K562 (cell line): ENCODE results near the gene KAZN. TPM values are rescaled to one million over a fixed set of nuclear protein-coding genes. Genes with fewer than 3 reads are reported as not detected.

Source experiments
- ATAC-seq: fragments of 200-7000 bp; cut with Tn5 transposase; 3 replicates; pipeline ENCODE4 v1.9.1; 2020; ENCODE audit warnings: moderate library complexity
- BruUV-seq: library from RNA; stranded (reverse); fragments of 400-500 nt; replicated peaks from 2 replicates; lab custom pipeline; 2021; lab: Mats Ljungman, UMichigan
- CTCF ChIA-PET: fragments of 300-600 bp; formaldehyde crosslinking; extraction: SDS; loops from one replicate; lab custom pipeline; 2021; ENCODE audit warnings: low intra/inter-chr PET ratio; lab: Yijun Ruan, JAX
- POLR2A ChIA-PET: fragments of 300-600, 350-650 bp; sonication (Branson Sonifier 250); formaldehyde crosslinking; extraction: SDS; loops from one replicate; lab custom pipeline; 2021; ENCODE audit warnings: antibody characterized with exemption, inconsistent platforms; lab: Yijun Ruan, JAX
- DNase-seq, 4 experiments: peaks; one replicate each; pipeline versions ENCODE4 v3.0.0 to v3.0.0-alpha.2; 2011 to 2018; ENCODE audit warnings: low spot score in 3 of 4, mixed read lengths in 3 of 4; ENCODE audit errors: extremely low read depth in 1 of 4
- FAIRE-seq: peaks from 2 replicates; lab custom pipeline; 2011; peaks lifted over from hg19 to GRCh38; lab: Jason Lieb, UNC
- H2AFZ ChIP-seq: 2 replicates; pipeline ENCODE4 v1.6.0; 2011; ENCODE audit warnings: low read depth, low read length, control low read depth, inconsistent platforms
- H3K27ac ChIP-seq: fragments of 200-600 bp; 3 replicates; pipeline ENCODE4 v1.8.0; 2011; ENCODE audit warnings: low read depth, mild to moderate bottlenecking, control low read depth, inconsistent platforms, low read length, moderate library complexity, mixed read lengths; ENCODE audit errors: extremely low read depth
- H3K27me3 ChIP-seq, 2 experiments: fragments of 300-600 bp in 1 of 2; 2 replicates in 1 of 2; 3 replicates in 1 of 2; pipeline versions ENCODE4 v1.6.0 to v1.8.0; 2011; ENCODE audit warnings: inconsistent platforms in 2 of 2, low read length in 2 of 2, mild to moderate bottlenecking in 1 of 2, mixed read lengths in 1 of 2, moderate library complexity in 1 of 2; ENCODE audit not compliant: control insufficient read depth in 2 of 2, insufficient read depth in 2 of 2
- H3K36me3 ChIP-seq: fragments of 300-600 bp; 3 replicates; pipeline ENCODE4 v1.8.0; 2011; ENCODE audit warnings: mild to moderate bottlenecking, low read length, inconsistent platforms; ENCODE audit not compliant: control insufficient read depth, insufficient read depth
- H3K4me1 ChIP-seq, 2 experiments: fragments of 200-600 bp in 1 of 2; replicated peaks in 1 of 2; 2 replicates in 1 of 2; 3 replicates in 1 of 2; pipeline versions ENCODE4 v1.5.1 to v1.8.0; 2011; ENCODE audit warnings: inconsistent platforms in 2 of 2, low read length in 2 of 2, mild to moderate bottlenecking in 1 of 2, mixed read lengths in 1 of 2, moderate library complexity in 1 of 2; ENCODE audit not compliant: control insufficient read depth in 2 of 2, insufficient read depth in 2 of 2
- H3K4me2 ChIP-seq: 2 replicates; pipeline ENCODE4 v1.6.1; 2011; ENCODE audit warnings: low read length, control low read depth, inconsistent platforms, mixed read lengths; ENCODE audit not compliant: insufficient read depth
- H3K4me3 ChIP-seq: fragments of 200-600 bp; sonication (generic), shearing (Covaris generic); 2 replicates; pipeline ENCODE4 v1.5.1; 2016; ENCODE audit warnings: control low read depth, inconsistent platforms
- H3K79me2 ChIP-seq: fragments of 200-600 bp; 3 replicates; pipeline ENCODE4 v1.8.0; 2011; ENCODE audit warnings: low read length, inconsistent platforms; ENCODE audit not compliant: control insufficient read depth, insufficient read depth
- H3K9ac ChIP-seq, 2 experiments: 2 replicates each; pipeline versions ENCODE4 v1.6.0 to v1.6.1; 2011; ENCODE audit warnings: low read depth in 2 of 2, low read length in 2 of 2, control low read depth in 1 of 2, inconsistent platforms in 1 of 2, mild to moderate bottlenecking in 1 of 2, mixed read lengths in 1 of 2; ENCODE audit not compliant: insufficient read depth in 1 of 2
- H3K9me1 ChIP-seq: one replicate; pipeline ENCODE4 v1.6.0; 2011; ENCODE audit warnings: inconsistent platforms, mild to moderate bottlenecking, low read length, moderate library complexity; ENCODE audit not compliant: control insufficient read depth, insufficient read depth
- H3K9me3 ChIP-seq: replicated peaks from 2 replicates; pipeline ENCODE4 v1.5.1; 2011; ENCODE audit warnings: low read depth, low read length, inconsistent platforms; ENCODE audit not compliant: control insufficient read depth, insufficient read depth
- H4K20me1 ChIP-seq: replicated peaks from 2 replicates; pipeline ENCODE4 v1.6.1; 2011; ENCODE audit warnings: low read length, inconsistent platforms, mixed read lengths; ENCODE audit not compliant: control insufficient read depth, insufficient read depth
- EGR1 ChIP-seq: fragments of 450-650 bp; conservative IDR thresholded peaks from 2 replicates; pipeline ENCODE4 v1.6.1; 2017; ENCODE audit warnings: mild to moderate bottlenecking
- MCM3 ChIP-seq: fragments of 450-650 bp; IDR thresholded peaks from 2 replicates; pipeline ENCODE4 v1.6.1; 2016
- PBX2 ChIP-seq, 2 experiments: IDR thresholded peaks in 1 of 2; conservative IDR thresholded peaks in 1 of 2; 2 replicates each; pipeline ENCODE4 v1.6.1; 2016; ENCODE audit warnings: low read depth in 2 of 2, mild to moderate bottlenecking in 1 of 2, missing compliant biosample characterization in 1 of 2, missing genetic modification characterization in 1 of 2, moderate library complexity in 1 of 2
- WGBS: fragments of 100-300 bp; shearing (Covaris generic); methylation state at CpG from one replicate; pipeline ENCODE4 v1.1.6; 2016; ENCODE audit warnings: low coverage, mixed read lengths; ENCODE audit not compliant: insufficient coverage; ENCODE audit errors: missing lambda C conversion rate; 5-methylcytosine and 5-hydroxymethylcytosine counted together
- in situ Hi-C: fragments of 300-500 bp; cut with MboI; formaldehyde crosslinking; loops from 4 replicates; pipeline ENCODE4 v1.15.0; 2018; ENCODE audit warnings: inconsistent platforms, mixed read lengths
- intact Hi-C: fragments of 100-400 bp; cut with micrococcal nuclease; formaldehyde crosslinking; loops from 2 replicates; pipeline ENCODE4 v1.14.2; 2022
- polyA plus RNA-seq, 8 experiments: library from polyadenylated mRNA; depleted of rRNA in 4 of 8; stranded (reverse) in 5 of 8; unstranded in 3 of 8; fragments of >200 nt; fragmentation: Nextera tagmentation in 2 of 8; fragmentation: Illumina TruSeq in 1 of 8; extraction: Ambion mirVana in 2 of 8; extraction: Trizol in 1 of 8; gene quantifications; 2 replicates each; pipeline versions ENCODE4 v1.2.1 to v1.2.3, GENCODE V29; 2011 to 2014; ENCODE audit warnings: inconsistent platforms in 1 of 8, missing spikeins in 1 of 8
- total RNA-seq, 7 experiments: library from RNA; depleted of rRNA in 6 of 7; stranded (reverse); fragments of >200 nt in 6 of 7; fragmentation: Illumina TruSeq in 2 of 7; extraction: Trizol in 2 of 7; gene quantifications; 2 replicates each; pipeline versions ENCODE4 v1.2.1 to v1.2.3, GENCODE V29; 2011 to 2021; ENCODE audit warnings: low replicate concordance in 1 of 7

The KAZN gene
- total and polyA plus RNA-seq, 9 of the 15 experiments (the other 6 are each of a cell fraction or from before 2014, with no cell fraction given) = 2.1 to 21.6 (median 5.4) TPM

- peaks cover 5 to 6% of the 10 kb centered on the region in 2 experiments; a peak in 4 of 5 replicates for H3K4me1 ChIP-seq
- ChIA-PET POLR2A (interaction anchor here (0.6 to 0.9 kb wide), 2 partner anchors 10 to 307 kb away, joined by 3 to 4 read pairs; no protein-coding TSS in a partner anchor), CTCF (no interaction called here)
- no peak overlapping the region for H3K9ac ChIP-seq
- BruUV-seq = no TSS peak
- H3K79me2 ChIP-seq = no peaks in the 10 kb centered on the region
- no peaks in the 10 kb centered on the region for H3K36me3 ChIP-seq
- no peak overlapping the region for H3K4me2 ChIP-seq
- H3K27me3 ChIP-seq = no peaks in the 10 kb centered on the region; a peak in 2 of 5 replicates
- H3K9me1 ChIP-seq = no peaks in the 10 kb centered on the region
- no peak overlapping the region for H2AFZ ChIP-seq
- in situ Hi-C loops (no loop called here), intact Hi-C loops (no loop called here)
- no peak overlapping the region for H3K27ac ChIP-seq
- no peaks in the 10 kb centered on the region for H4K20me1 ChIP-seq
- TF ChIP-seq EGR1 (peak; percentile 49), PBX2 (CRISPR knock-in tag; IDR thresholded peaks at IDR 0.05; ENCODE audit: low read depth) (no peak), PBX2 (tag; conservative IDR thresholded peaks at IDR 0.05; ENCODE audit: low read depth) (no peak), MCM3 (peak; percentile 54; the same call in 1 of the 2 replicates)
- FAIRE-seq (no peak), DNase-seq (no peak), ATAC-seq (no peak)
- H3K4me3 ChIP-seq = no peak overlapping the region
- 14% methylated on average over 2 of the region's 2 CpGs for WGBS
- H3K9me3 ChIP-seq = peaks cover 21% of the 10 kb centered on the region
These were observed 246.6 kb downstream of the KAZN start for GRCh38 chr1:14844923-14845617.
